Loucy (cell line): ENCODE data around the gene CASQ1.

Experiments used
- H2AFZ ChIP-seq: fragments of 200-600 bp; sonication (generic); 2 replicates; pipeline ENCODE4 v1.6.0; 2016; ENCODE audit warnings: antibody characterized with exemption, mild to moderate bottlenecking, low read length, moderate library complexity
- H3F3A ChIP-seq: fragments of 200-600 bp; 2 replicates; pipeline ENCODE4 v1.6.0; 2016; ENCODE audit warnings: antibody characterized with exemption, low read depth, mild to moderate bottlenecking
- H3K27me3 ChIP-seq: fragments of 200-600 bp; sonication (generic); 2 replicates; pipeline ENCODE4 v1.6.1; 2014; ENCODE audit warnings: low read length, mild to moderate bottlenecking; ENCODE audit not compliant: insufficient read depth, poor library complexity, severe bottlenecking
- H3K36me3 ChIP-seq: fragments of 200-600 bp; sonication (generic); 2 replicates; pipeline ENCODE4 v1.6.1; 2016; ENCODE audit warnings: low read length; ENCODE audit not compliant: insufficient read depth
- H3K4me1 ChIP-seq: fragments of 200-600 bp; sonication (generic); 2 replicates; pipeline ENCODE4 v1.5.1; 2014; ENCODE audit warnings: low read length, mild to moderate bottlenecking; ENCODE audit not compliant: insufficient read depth, poor library complexity, severe bottlenecking
- H3K4me2 ChIP-seq: fragments of 200-600 bp; sonication (generic); 2 replicates; pipeline ENCODE4 v1.6.0; 2014; ENCODE audit warnings: antibody characterized with exemption, low read length, low read depth, mild to moderate bottlenecking; ENCODE audit not compliant: poor library complexity, severe bottlenecking
- H3K4me3 ChIP-seq: fragments of 200-600 bp; sonication (generic); 2 replicates; pipeline ENCODE4 v1.5.1; 2014; ENCODE audit warnings: low read length, mild to moderate bottlenecking, mixed read lengths; ENCODE audit not compliant: poor library complexity, severe bottlenecking
- H3K79me2 ChIP-seq: fragments of 200-600 bp; sonication (generic); 2 replicates; pipeline ENCODE4 v1.6.1; 2014; ENCODE audit warnings: low read length; ENCODE audit not compliant: insufficient read depth
- H3K9ac ChIP-seq: fragments of 200-600 bp; sonication (generic); 2 replicates; pipeline ENCODE4 v1.6.0; 2014; ENCODE audit warnings: mild to moderate bottlenecking, low read depth, low read length, moderate library complexity; ENCODE audit not compliant: poor library complexity, severe bottlenecking
- H3K9me2 ChIP-seq: fragments of 200-600 bp; sonication (generic); replicated peaks from 2 replicates; pipeline ENCODE4 v1.6.1; 2016; ENCODE audit warnings: low read depth, low read length, mixed read lengths
- H3K9me3 ChIP-seq: fragments of 200-600 bp; sonication (generic); 2 replicates; pipeline ENCODE4 v1.6.1; 2014; ENCODE audit warnings: mild to moderate bottlenecking, antibody characterized with exemption, low read length, low read depth; ENCODE audit not compliant: insufficient read depth
- H4K20me1 ChIP-seq: fragments of 200-600 bp; sonication (generic); 2 replicates; pipeline ENCODE4 v1.6.0; 2014; ENCODE audit warnings: antibody characterized with exemption, low read length, mild to moderate bottlenecking; ENCODE audit not compliant: insufficient read depth, poor library complexity, severe bottlenecking
- CTCF ChIP-seq: fragments of 200-600 bp; sonication (generic); conservative IDR thresholded peaks from 2 replicates; pipeline ENCODE4 v1.5.1; 2014; ENCODE audit warnings: mild to moderate bottlenecking, antibody characterized with exemption, low read length
- EZH2phosphoT487 ChIP-seq: fragments of 200-600 bp; IDR thresholded peaks from 2 replicates; pipeline ENCODE4 v1.6.1; 2018; ENCODE audit warnings: antibody characterized with exemption, mild to moderate bottlenecking, moderate library complexity, borderline replicate concordance

Gene CASQ1

GRCh38 chr1:160168016-160168415 lies 22.4 kb upstream of the CASQ1 start:
- Histone ChIP-seq H2AFZ (no peak overlapping the region), H3K36me3 (no peaks in the 10 kb centered on the region), H3K9ac (no peak overlapping the region), H3K79me2 (no peaks in the 10 kb centered on the region), H3K4me3 (no peak overlapping the region), H3K9me2 (no peaks in the 10 kb centered on the region), H3K9me3 (no peaks in the 10 kb centered on the region), H3K4me2 (no peak overlapping the region), H4K20me1 (no peaks in the 10 kb centered on the region), H3K4me1 (peaks cover 24% of the 10 kb centered on the region), H3F3A (0 out of 2 replicates have a peak, but pooled peaks cover 6% of the 10 kb centered on the region), H3K27me3 (no peaks in the 10 kb centered on the region)
- TF ChIP-seq EZH2phosphoT487: no peak
- TF ChIP-seq CTCF: no peak

GRCh38 chr1:160168609-160169369 lies 21.6 kb upstream of the CASQ1 start:
- Histone ChIP-seq H3K4me2 (peak overlapping the region; percentile 70), H3K79me2 (no peaks in the 10 kb centered on the region), H3K9ac (peak overlapping the region; percentile 33), H3K9me3 (no peaks in the 10 kb centered on the region), H3K27me3 (no peaks in the 10 kb centered on the region), H3K36me3 (no peaks in the 10 kb centered on the region), H2AFZ (peak overlapping the region; percentile 84), H3K4me3 (peak overlapping the region; percentile 60), H3K4me1 (peaks cover 24% of the 10 kb centered on the region), H3F3A (0 out of 2 replicates have a peak, but pooled peaks cover 6% of the 10 kb centered on the region), H3K9me2 (no peaks in the 10 kb centered on the region), H4K20me1 (no peaks in the 10 kb centered on the region)
- TF ChIP-seq EZH2phosphoT487: no peak
- no peak for TF ChIP-seq CTCF

- no peaks in the 10 kb centered on the region for H3K27me3 ChIP-seq
- H2AFZ ChIP-seq: peak overlapping the region; percentile 84
- H3F3A ChIP-seq: 0 out of 2 replicates have a peak, but pooled peaks cover 6% of the 10 kb centered on the region
- peak overlapping the region; percentile 60 for H3K4me3 ChIP-seq
- H3K9me3 ChIP-seq: no peaks in the 10 kb centered on the region
- H3K79me2 ChIP-seq: no peaks in the 10 kb centered on the region
- H3K36me3 ChIP-seq: no peaks in the 10 kb centered on the region
- H3K9ac ChIP-seq: peak overlapping the region; percentile 33
- H3K9me2 ChIP-seq: no peaks in the 10 kb centered on the region
- TF ChIP-seq CTCF: no peak
- no peak for TF ChIP-seq EZH2phosphoT487
- H3K4me2 ChIP-seq: peak overlapping the region; percentile 70
- H4K20me1 ChIP-seq: no peaks in the 10 kb centered on the region
- H3K4me1 ChIP-seq: peaks cover 24% of the 10 kb centered on the region
Observed at GRCh38 chr1:160169553-160170399, 20.6 kb upstream of the CASQ1 start.
